Esophagus (tissue), 2 donors: Measurements from ENCODE around the gene TRPV5. TPM values are rescaled to one million over a fixed set of nuclear protein-coding genes. Genes with fewer than 3 reads are reported as not detected.

ENCODE experiments used
- H3K27ac ChIP-seq, 2 donors: one replicate each; pipeline ENCODE4 v1.5.1; 2013; ENCODE audit warnings: low read depth in 2 of 2, mild to moderate bottlenecking in 2 of 2, inconsistent platforms in 1 of 2, low read length in 1 of 2, moderate library complexity in 1 of 2
- H3K27me3 ChIP-seq, 2 donors: one replicate each; pipeline ENCODE4 v1.6.1; 2013; ENCODE audit warnings: low read length in 2 of 2, control low read depth in 1 of 2, mild to moderate bottlenecking in 1 of 2; ENCODE audit not compliant: insufficient read depth in 2 of 2, control insufficient read depth in 1 of 2
- H3K36me3 ChIP-seq, 2 donors: one replicate each; pipeline ENCODE4 v1.6.1; 2013; ENCODE audit warnings: low read length in 1 of 2; ENCODE audit not compliant: control insufficient read depth in 2 of 2, insufficient read depth in 2 of 2
- H3K4me1 ChIP-seq, 2 donors: one replicate each; pipeline ENCODE4 v1.6.1; 2013; ENCODE audit warnings: low read length in 1 of 2; ENCODE audit not compliant: control insufficient read depth in 2 of 2, insufficient read depth in 2 of 2
- H3K4me3 ChIP-seq, 2 donors: one replicate each; pipeline ENCODE4 v1.5.1; 2013; ENCODE audit warnings: low read length in 2 of 2, mild to moderate bottlenecking in 2 of 2, low read depth in 1 of 2, moderate library complexity in 1 of 2
- H3K9me3 ChIP-seq, 2 donors: one replicate each; pipeline ENCODE4 v1.6.1; 2013; ENCODE audit warnings: mild to moderate bottlenecking in 2 of 2, low read depth in 1 of 2, low read length in 1 of 2, moderate library complexity in 1 of 2; ENCODE audit not compliant: control insufficient read depth in 2 of 2, insufficient read depth in 1 of 2
- WGBS, 2 donors: extraction: QIAGEN DNeasy Blood & Tissue Kit; methylation state at CpG; one replicate each; pipeline ENCODE4 v1.1.7; 2013; 5-methylcytosine and 5-hydroxymethylcytosine counted together
- polyA plus RNA-seq, 2 donors: library from polyadenylated mRNA; stranded (reverse); fragments of 200-250 nt; gene quantifications; one replicate each; pipeline ENCODE4 v1.2.3, GENCODE V29; 2013
- donor health status: healthy with polysubstance abuse.
- donor health status: Bipolar disorder and iron deficiency.

The TRPV5 gene
- polyA plus RNA-seq, 2 donors, result not detected

DNA sequence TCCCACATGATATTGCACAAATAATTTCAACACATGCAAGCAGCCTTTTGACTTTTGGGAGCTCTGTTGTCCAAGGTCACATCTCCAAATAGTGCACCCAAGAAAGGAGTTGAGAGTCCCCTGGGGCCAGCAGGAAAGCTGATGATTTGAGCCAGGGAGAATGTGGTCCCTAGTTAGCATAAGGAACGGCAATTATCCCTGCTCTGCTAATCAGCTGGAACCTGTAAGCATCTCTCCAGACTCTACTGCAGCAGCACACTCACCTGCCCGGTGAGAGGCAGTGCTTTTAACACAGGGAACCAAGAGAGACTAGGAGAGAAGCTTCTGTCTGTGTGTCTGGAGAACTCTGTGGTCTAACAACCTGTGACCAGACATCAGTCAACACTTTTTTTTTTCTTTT is 17.0 kb downstream of the TRPV5 start:
- Histone ChIP-seq H3K9me3 (no peaks in the 10 kb centered on the region), H3K36me3 (no peaks in the 10 kb centered on the region), H3K4me1 (no peaks in the 10 kb centered on the region), H3K4me3 (no peak overlapping the region), H3K27me3 (no peaks in the 10 kb centered on the region), H3K27ac (no peak overlapping the region)
- 55 to 65% methylated on average over 2 of the region's 2 CpGs for WGBS, 2 donors

DNA sequence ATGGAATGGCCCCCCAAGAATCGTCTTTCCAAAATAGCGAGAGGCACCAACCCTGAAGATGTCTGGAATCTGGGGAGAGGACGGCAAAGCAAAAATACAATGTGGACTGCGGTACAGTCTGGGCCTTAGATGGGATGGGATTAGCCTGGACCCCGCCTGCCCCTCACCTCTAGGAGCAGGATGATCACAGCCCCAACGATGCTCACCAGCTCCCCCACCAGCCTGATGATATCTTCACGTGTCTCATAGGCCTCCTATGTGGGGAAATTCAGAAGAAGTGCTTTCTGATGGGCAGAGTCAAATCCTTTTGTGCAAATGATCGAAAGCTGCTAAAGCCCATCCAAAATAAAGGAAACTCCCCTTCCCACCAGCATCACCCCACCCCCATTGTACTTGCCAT is 18.2 kb downstream of the TRPV5 start:
- H3K27me3 ChIP-seq, result no peaks in the 10 kb centered on the region
- H3K4me3 ChIP-seq, result no peak overlapping the region
- no peaks in the 10 kb centered on the region for H3K4me1 ChIP-seq
- WGBS, 2 donors, result 87% methylated on average over 8 of the region's 8 CpGs
- no peaks in the 10 kb centered on the region for H3K36me3 ChIP-seq
- H3K9me3 ChIP-seq, result no peaks in the 10 kb centered on the region
- H3K27ac ChIP-seq, result no peak overlapping the region

DNA sequence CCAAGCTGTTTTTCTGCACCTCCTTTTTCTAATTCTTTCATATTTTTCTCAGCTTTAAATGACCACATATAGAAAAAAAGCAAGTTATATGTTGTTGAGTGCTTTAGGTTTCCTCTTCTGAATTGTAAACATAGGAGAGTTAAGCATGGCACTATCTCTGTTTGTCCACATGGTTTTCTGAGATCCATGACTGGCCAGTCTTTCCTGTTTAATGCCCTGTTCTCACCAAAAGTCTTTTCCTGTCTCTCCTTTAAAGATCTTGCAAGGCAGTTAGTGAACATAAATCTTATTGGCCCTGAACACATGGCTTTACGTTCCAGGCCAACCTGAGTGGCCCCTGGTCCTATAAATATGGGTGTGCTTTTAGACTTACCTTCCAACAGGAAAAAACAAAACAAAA is 19.4 kb downstream of the TRPV5 start:
- Histone ChIP-seq H3K4me3 (no peak overlapping the region), H3K27me3 (no peaks in the 10 kb centered on the region), H3K4me1 (peaks cover 0 to 4% of the 10 kb centered on the region in 2 donors), H3K9me3 (no peaks in the 10 kb centered on the region), H3K27ac (no peak overlapping the region), H3K36me3 (no peaks in the 10 kb centered on the region)
- WGBS, 2 donors, result 51 to 60% methylated on average over 1 of the region's 1 CpG

GRCh38 chr7:142913566-142913965 is 20.0 kb downstream of the TRPV5 start:
- peaks cover 0 to 4% of the 10 kb centered on the region in 2 donors for H3K4me1 ChIP-seq
- no peaks in the 10 kb centered on the region for H3K9me3 ChIP-seq
- H3K27me3 ChIP-seq, result no peaks in the 10 kb centered on the region
- no peak overlapping the region for H3K4me3 ChIP-seq
- no peak overlapping the region for H3K27ac ChIP-seq
- no peaks in the 10 kb centered on the region for H3K36me3 ChIP-seq
- 66 to 82% methylated on average over 2 of the region's 2 CpGs for WGBS, 2 donors

DNA sequence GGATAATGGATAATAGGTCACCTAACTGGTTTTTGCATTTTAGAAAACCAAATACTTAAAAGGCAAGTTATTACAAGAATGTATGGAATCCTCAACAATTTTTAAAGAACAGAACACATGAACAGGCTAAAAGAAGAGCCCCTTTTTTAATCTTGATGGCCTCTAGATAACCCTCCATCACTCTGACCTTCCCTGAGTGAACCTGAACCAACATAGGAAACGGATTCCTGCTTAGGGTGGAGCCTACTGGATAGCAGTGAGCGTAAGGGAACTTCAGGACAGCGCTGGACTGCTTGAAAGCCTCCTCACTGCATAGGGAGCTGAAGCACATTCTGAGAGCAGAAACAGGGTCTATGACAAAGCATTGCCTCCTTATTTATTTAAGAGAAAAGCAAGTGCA is 20.5 kb downstream of the TRPV5 start:
- Histone ChIP-seq H3K27me3 (no peaks in the 10 kb centered on the region), H3K36me3 (no peaks in the 10 kb centered on the region), H3K4me3 (no peak overlapping the region), H3K27ac (no peak overlapping the region), H3K9me3 (no peaks in the 10 kb centered on the region), H3K4me1 (peaks cover 0 to 4% of the 10 kb centered on the region in 2 donors)
- WGBS, 2 donors, result 45 to 56% methylated on average over 3 of the region's 3 CpGs

GRCh38 chr7:142910481-142910880 is 23.1 kb downstream of the TRPV5 start:
- 66 to 72% methylated on average over 2 of the region's 2 CpGs for WGBS, 2 donors
- no peak overlapping the region for H3K27ac ChIP-seq
- no peaks in the 10 kb centered on the region for H3K9me3 ChIP-seq
- H3K4me1 ChIP-seq, result peaks cover 0 to 4% of the 10 kb centered on the region in 2 donors
- no peaks in the 10 kb centered on the region for H3K36me3 ChIP-seq
- H3K27me3 ChIP-seq, result no peaks in the 10 kb centered on the region
- H3K4me3 ChIP-seq, result no peak overlapping the region

DNA sequence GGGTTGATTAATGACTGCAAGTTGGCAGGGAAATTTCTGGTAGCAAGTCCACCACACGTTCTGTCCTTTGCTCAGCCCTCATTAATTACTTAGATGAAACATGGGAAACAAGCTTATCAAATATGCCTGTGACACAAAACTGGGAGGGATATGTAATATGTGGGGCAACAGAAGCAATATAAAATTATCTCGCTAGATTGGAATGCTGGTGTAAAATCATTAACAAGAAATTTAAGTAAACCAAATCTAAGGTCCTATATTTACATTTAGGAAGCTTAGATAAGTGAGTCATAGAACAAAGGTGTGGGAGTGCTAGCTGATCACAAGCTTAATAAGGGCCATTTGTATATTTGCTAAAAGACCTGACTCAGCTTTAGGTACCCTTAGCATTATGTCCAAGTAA is 23.5 kb downstream of the TRPV5 start:
- H3K27me3 ChIP-seq, result no peaks in the 10 kb centered on the region
- 34 to 35% methylated on average over 2 of the region's 2 CpGs for WGBS, 2 donors
- no peak overlapping the region for H3K27ac ChIP-seq
- H3K4me3 ChIP-seq, result no peak overlapping the region
- peaks cover 0 to 4% of the 10 kb centered on the region in 2 donors for H3K4me1 ChIP-seq
- no peaks in the 10 kb centered on the region for H3K36me3 ChIP-seq
- H3K9me3 ChIP-seq, result no peaks in the 10 kb centered on the region

DNA sequence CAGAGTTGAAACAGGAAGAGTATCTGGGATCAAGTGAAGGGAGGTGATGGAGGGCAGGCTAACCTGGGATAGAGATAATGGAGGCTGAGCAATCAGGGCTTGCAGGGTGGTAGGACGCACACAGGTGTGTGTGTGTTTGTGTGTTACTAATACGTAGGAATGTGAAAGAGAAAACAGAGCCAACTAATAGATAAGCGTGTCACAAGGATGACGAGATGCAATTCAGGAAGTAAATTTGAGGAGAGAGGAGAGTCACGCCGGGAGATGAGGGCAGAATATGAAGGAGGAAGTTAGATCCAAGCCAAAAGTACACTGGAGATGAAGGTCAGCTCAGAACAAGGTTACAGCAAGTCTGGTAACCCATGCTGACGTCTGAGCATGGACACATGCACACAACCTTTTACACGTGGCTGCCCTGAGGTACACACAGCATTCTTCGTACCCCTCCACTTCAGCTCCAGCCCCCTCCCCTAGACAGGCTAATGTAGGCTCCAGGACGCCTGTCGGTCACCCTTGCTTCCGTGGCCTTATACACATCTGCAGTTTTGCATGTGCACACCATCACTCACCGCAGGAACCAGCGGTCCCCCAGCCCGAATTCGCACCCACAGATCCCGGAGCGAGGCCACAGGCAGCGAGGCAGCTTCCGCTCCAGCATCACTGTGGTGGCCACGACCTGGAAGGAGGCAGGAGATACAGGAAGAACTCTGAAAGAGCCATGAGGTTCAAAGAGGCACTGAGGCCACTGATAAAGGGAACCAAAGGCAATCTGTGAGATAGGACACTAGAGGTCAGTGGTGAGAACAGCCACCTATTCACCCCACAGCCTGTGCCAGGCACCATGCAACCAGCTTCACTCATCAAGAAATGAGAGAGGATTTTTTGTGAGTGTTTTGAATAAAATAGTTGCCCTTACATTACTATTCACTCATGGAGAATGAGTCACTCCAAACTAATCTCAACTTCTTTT is 24.3 kb downstream of the TRPV5 start:
- Histone ChIP-seq H3K4me1 (peaks cover 0 to 4% of the 10 kb centered on the region in 2 donors), H3K27ac (no peak overlapping the region), H3K4me3 (no peak overlapping the region), H3K36me3 (no peaks in the 10 kb centered on the region), H3K27me3 (no peaks in the 10 kb centered on the region), H3K9me3 (no peaks in the 10 kb centered on the region)
- 64 to 80% methylated on average over 21 of the region's 21 CpGs for WGBS, 2 donors

GRCh38 chr7:142908290-142908689 is 25.3 kb downstream of the TRPV5 start:
- H3K4me3 ChIP-seq, result no peak overlapping the region
- H3K9me3 ChIP-seq, result no peaks in the 10 kb centered on the region
- H3K27me3 ChIP-seq, result no peaks in the 10 kb centered on the region
- H3K27ac ChIP-seq, result no peak overlapping the region
- 69 to 79% methylated on average over 11 of the region's 11 CpGs for WGBS, 2 donors
- no peaks in the 10 kb centered on the region for H3K36me3 ChIP-seq
- peaks cover 0 to 4% of the 10 kb centered on the region in 2 donors for H3K4me1 ChIP-seq

GRCh38 chr7:142906643-142907042 is 26.9 kb downstream of the TRPV5 start:
- WGBS, 2 donors, result 85 to 87% methylated on average over 2 of the region's 2 CpGs
- no peaks in the 10 kb centered on the region for H3K36me3 ChIP-seq
- H3K27me3 ChIP-seq, result no peaks in the 10 kb centered on the region
- no peak overlapping the region for H3K27ac ChIP-seq
- peaks cover 0 to 4% of the 10 kb centered on the region in 2 donors for H3K4me1 ChIP-seq
- H3K9me3 ChIP-seq, result no peaks in the 10 kb centered on the region
- H3K4me3 ChIP-seq, result no peak overlapping the region
